Omental fat pad (tissue), 4 donors: ENCODE results near the gene SLC8A3. TPM values are rescaled to one million over a fixed set of nuclear protein-coding genes. Genes with fewer than 3 reads are reported as not detected.

Source experiments
- ATAC-seq: fragments of 150-250 bp; one replicate; pipeline ENCODE4 v1.9.1; 2016; ENCODE audit warnings: mild to moderate bottlenecking, moderate library complexity; ENCODE audit not compliant: low FRiP score
- DNase-seq: peaks from one replicate; pipeline ENCODE4 v3.0.0-alpha.2; 2019; ENCODE audit warnings: low spot score
- CTCF ChIP-seq, 3 donors: fragments of 450-650 bp; IDR thresholded peaks; one replicate each; pipeline ENCODE4 v1.5.1; 2016 to 2017; ENCODE audit warnings: antibody characterized with exemption in 3 of 3, mild to moderate bottlenecking in 3 of 3, moderate library complexity in 2 of 3
- total RNA-seq, 4 donors: library from RNA; depleted of rRNA; stranded (reverse); fragments of >200 nt; gene quantifications; one replicate each; pipeline ENCODE4 v1.1.0, GENCODE V29; 2016

The SLC8A3 gene
- total RNA-seq, 4 donors from 2014 or later: 0.09 to 0.79 (median 0.24) TPM; not detected in 1

GRCh38 chr14:70143306-70143705 is 45.4 kb downstream of the SLC8A3 start:
- DNase-seq: no peak
- ATAC-seq: no peak
- no peak for TF ChIP-seq CTCF (IDR thresholded peaks at IDR 0.05)

- DNase-seq (no peak), ATAC-seq (no peak)
- TF ChIP-seq CTCF (IDR thresholded peaks at IDR 0.05): no peak
These were observed 48.1 kb downstream of the SLC8A3 start for GRCh38 chr14:70140614-70141013.

- TF ChIP-seq CTCF (IDR thresholded peaks at IDR 0.05): no peak
- DNase-seq (no peak), ATAC-seq (no peak)
These were observed 49.4 kb downstream of the SLC8A3 start for GRCh38 chr14:70139384-70139783.

- ATAC-seq (no peak), DNase-seq (no peak)
- TF ChIP-seq CTCF (IDR thresholded peaks at IDR 0.05): no peak
These were observed 51.0 kb downstream of the SLC8A3 start for GRCh38 chr14:70137788-70138187.

- TF ChIP-seq CTCF (IDR thresholded peaks at IDR 0.05): no peak
- DNase-seq (no peak), ATAC-seq (no peak)
These were observed 55.3 kb downstream of the SLC8A3 start for GRCh38 chr14:70133461-70133860.

GRCh38 chr14:70130482-70130881 is 58.3 kb downstream of the SLC8A3 start:
- DNase-seq: no peak
- ATAC-seq: no peak
- TF ChIP-seq CTCF (IDR thresholded peaks at IDR 0.05): no peak

- ATAC-seq: no peak
- no peak for TF ChIP-seq CTCF (IDR thresholded peaks at IDR 0.05)
- no peak for DNase-seq
These were observed 61.6 kb downstream of the SLC8A3 start for GRCh38 chr14:70127186-70127585.
